ENCODE results near the gene MPLKIP.
"Not testable (repeated sequence)": the region's sequence is repeated elsewhere in the genome, so short reads cannot be mapped to it uniquely, and the experiment has no call there.

Gene MPLKIP

DNA sequence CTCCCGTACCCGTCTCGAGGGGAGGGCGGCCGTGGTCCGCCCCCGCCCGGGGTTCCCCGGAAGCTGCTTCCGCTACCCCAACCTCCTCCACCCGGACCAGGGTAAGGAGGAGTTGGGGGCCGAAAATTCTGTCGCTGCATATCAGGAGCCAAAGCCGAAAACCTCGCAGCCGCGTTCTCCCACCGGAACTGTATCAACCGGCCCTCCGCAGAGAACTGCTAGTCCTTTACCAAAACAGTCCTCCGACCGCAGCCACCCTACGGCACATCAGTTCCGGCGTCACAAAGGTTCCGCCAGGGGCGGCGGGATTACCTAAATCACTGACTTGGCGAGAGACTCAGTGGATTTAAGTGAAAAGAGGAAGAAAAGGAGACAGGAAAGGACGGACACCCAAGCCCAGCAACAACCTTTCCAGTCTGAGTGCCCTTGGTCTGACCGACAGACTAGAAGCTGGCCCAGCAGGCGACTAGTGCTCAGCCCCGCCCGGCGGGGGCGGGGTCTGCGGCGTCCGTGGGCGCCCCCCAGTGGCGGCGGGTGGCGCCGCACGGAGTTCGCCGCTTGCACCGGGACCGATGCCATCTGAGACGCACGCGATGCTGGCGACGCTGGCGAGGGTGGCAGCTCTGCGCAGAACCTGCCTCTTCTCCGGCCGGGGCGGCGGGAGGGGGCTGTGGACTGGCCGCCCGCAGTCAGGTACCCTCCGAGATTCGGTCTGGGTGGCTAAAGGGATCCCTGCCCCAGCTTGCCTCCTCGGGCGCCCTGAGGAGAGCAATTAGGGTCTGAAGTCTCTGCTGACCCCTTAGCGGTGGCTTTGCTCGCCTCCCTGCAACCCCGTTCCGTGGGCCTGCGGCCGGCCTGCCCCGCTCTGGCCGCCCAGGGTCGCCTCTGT lies at the start of gene MPLKIP, which contains the start of gene SUGCT:
Gene MPLKIP, minus strand, starts transcription at position 195 of the 889 bp plus-strand sequence. Its CDS starts 55 bp downstream, at position 140.
Gene SUGCT, plus strand, starts transcription at position 578 of the 889 bp plus-strand sequence.
- Histone ChIP-seq H3K9me3 (ENCODE audit: severe bottlenecking) (no peaks in the 10 kb centered on the region), H3K4me1 (ENCODE audit: insufficient read depth, poor library complexity, severe bottlenecking) (peaks cover 15% of the 10 kb centered on the region), H3K36me3 (ENCODE audit: low read depth) (peaks cover 32% of the 10 kb centered on the region), H3K4me3 (ENCODE audit: severe bottlenecking) (peak within 1 kb of the TSS; percentile 96), H3K27me3 (ENCODE audit: insufficient read depth, poor library complexity, severe bottlenecking) (no peaks in the 10 kb centered on the region), H3K27ac (ENCODE audit: poor library complexity, severe bottlenecking) (peak within 1 kb of the TSS; percentile 78)
- peak; percentile 83 for ATAC-seq (ENCODE audit: low read depth)
- DNase-seq (ENCODE audit: low spot score), result peak; percentile 83
- TF ChIP-seq, protein P1, sequence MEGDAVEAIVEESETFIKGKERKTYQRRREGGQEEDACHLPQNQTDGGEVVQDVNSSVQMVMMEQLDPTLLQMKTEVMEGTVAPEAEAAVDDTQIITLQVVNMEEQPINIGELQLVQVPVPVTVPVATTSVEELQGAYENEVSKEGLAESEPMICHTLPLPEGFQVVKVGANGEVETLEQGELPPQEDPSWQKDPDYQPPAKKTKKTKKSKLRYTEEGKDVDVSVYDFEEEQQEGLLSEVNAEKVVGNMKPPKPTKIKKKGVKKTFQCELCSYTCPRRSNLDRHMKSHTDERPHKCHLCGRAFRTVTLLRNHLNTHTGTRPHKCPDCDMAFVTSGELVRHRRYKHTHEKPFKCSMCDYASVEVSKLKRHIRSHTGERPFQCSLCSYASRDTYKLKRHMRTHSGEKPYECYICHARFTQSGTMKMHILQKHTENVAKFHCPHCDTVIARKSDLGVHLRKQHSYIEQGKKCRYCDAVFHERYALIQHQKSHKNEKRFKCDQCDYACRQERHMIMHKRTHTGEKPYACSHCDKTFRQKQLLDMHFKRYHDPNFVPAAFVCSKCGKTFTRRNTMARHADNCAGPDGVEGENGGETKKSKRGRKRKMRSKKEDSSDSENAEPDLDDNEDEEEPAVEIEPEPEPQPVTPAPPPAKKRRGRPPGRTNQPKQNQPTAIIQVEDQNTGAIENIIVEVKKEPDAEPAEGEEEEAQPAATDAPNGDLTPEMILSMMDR (IDR thresholded peaks at IDR 0.05; ENCODE audit: poor library complexity, severe bottlenecking), result peak; percentile 99

DNA sequence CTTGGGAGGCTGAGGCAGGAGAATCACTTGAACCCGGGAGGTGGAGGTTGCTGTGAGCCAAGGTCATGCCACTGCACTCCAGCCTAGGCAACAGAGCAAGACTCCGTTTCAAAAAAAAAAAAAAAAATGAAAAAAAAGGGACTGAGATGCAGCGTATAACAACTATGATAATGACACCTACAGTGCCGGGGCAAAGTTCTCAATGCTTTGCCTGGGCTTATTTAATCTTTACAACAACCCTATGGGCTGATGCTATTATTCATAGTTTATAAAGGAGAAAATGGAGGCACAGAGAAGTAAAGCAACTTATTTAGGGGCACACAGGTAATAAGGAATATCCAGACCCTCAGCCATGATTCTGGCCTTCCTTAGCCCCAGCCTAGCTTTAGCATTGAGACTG lies 48.0 kb upstream of the MPLKIP start:
- TF ChIP-seq, protein P1 (IDR thresholded peaks at IDR 0.05; ENCODE audit: poor library complexity, severe bottlenecking), result no peak
- H3K9me3 ChIP-seq (ENCODE audit: severe bottlenecking), result no peaks in the 10 kb centered on the region
- H3K36me3 ChIP-seq (ENCODE audit: low read depth), result no peaks in the 10 kb centered on the region
- no peak overlapping the region for H3K4me3 ChIP-seq (ENCODE audit: severe bottlenecking)
- H3K27ac ChIP-seq (ENCODE audit: poor library complexity, severe bottlenecking), result no peak overlapping the region
- no peak for ATAC-seq (ENCODE audit: low read depth)
- DNase-seq (ENCODE audit: low spot score), result no peak
- no peaks in the 10 kb centered on the region for H3K27me3 ChIP-seq (ENCODE audit: insufficient read depth, poor library complexity, severe bottlenecking)
- no peaks in the 10 kb centered on the region for H3K4me1 ChIP-seq (ENCODE audit: insufficient read depth, poor library complexity, severe bottlenecking)

DNA sequence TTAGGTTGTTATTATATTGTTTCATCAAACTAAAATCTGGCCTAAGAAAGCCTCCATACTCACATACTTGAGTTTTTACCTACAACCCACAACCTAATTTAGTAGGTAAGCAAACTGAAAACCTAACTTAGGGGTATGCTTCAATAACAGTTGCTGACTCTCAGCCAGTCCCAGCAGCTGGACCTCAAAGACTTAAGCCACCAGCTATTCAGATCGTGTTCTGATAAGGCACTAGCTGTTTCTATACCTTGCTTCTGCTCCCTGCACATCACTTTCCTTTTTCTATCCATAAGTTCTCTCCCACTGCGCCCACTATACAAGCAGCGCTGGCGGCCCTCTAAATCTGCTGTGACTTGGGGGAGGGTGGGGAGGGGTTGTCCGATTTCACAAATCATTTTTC lies 42.6 kb upstream of the MPLKIP start:
- DNase-seq (ENCODE audit: low spot score) (no peak), ATAC-seq (ENCODE audit: low read depth) (no peak)
- Histone ChIP-seq H3K4me3 (ENCODE audit: severe bottlenecking) (no peak overlapping the region), H3K36me3 (ENCODE audit: low read depth) (no peaks in the 10 kb centered on the region), H3K27me3 (ENCODE audit: insufficient read depth, poor library complexity, severe bottlenecking) (no peaks in the 10 kb centered on the region), H3K9me3 (ENCODE audit: severe bottlenecking) (no peaks in the 10 kb centered on the region), H3K27ac (ENCODE audit: poor library complexity, severe bottlenecking) (no peak overlapping the region), H3K4me1 (ENCODE audit: insufficient read depth, poor library complexity, severe bottlenecking) (peaks cover 3% of the 10 kb centered on the region)
- TF ChIP-seq, protein P1 (IDR thresholded peaks at IDR 0.05; ENCODE audit: poor library complexity, severe bottlenecking), result no peak

DNA sequence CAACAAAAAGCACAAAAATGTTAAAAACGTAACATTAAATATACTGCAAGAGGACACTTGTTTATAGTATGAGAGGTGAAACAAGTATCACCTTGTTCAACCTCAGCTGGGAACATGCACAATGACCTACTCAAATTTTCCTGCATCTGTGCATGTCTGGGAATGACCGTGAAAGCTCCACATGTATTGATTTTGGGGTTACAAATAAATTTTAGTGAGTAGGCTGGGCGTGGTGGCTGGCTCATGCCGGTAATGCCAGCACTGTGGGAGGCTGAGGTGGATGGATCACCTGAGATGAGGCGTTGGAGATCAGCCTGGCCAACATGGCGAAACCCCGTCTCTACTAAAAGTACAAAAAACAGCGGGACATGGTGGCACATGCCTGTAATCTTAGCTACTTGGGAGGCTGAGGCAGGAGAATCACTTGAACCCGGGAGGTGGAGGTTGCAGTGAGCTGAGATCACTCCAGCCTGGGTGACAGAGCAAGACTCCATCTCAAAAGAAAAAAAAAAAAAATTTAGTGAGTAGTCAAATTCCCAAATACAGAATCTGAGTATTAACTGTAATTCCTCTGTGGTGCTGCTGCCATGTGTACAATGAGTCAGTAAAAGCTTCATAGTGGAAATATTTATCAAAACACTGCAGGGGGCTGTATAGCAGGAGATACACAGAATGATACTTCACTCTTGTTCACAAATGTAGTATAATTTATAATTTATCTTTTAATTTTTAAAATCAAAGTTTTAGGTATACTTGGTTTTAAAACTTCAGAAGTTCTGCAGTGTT lies 41.5 kb upstream of the MPLKIP start:
- DNase-seq (ENCODE audit: low spot score) (no peak), ATAC-seq (ENCODE audit: low read depth) (no peak)
- H3K27ac ChIP-seq (ENCODE audit: poor library complexity, severe bottlenecking), result no peak overlapping the region
- no peaks in the 10 kb centered on the region for H3K27me3 ChIP-seq (ENCODE audit: insufficient read depth, poor library complexity, severe bottlenecking)
- TF ChIP-seq, protein P1 (IDR thresholded peaks at IDR 0.05; ENCODE audit: poor library complexity, severe bottlenecking), result no peak
- no peak overlapping the region for H3K4me3 ChIP-seq (ENCODE audit: severe bottlenecking)
- no peaks in the 10 kb centered on the region for H3K9me3 ChIP-seq (ENCODE audit: severe bottlenecking)
- H3K36me3 ChIP-seq (ENCODE audit: low read depth), result no peaks in the 10 kb centered on the region
- peaks cover 3% of the 10 kb centered on the region for H3K4me1 ChIP-seq (ENCODE audit: insufficient read depth, poor library complexity, severe bottlenecking)

DNA sequence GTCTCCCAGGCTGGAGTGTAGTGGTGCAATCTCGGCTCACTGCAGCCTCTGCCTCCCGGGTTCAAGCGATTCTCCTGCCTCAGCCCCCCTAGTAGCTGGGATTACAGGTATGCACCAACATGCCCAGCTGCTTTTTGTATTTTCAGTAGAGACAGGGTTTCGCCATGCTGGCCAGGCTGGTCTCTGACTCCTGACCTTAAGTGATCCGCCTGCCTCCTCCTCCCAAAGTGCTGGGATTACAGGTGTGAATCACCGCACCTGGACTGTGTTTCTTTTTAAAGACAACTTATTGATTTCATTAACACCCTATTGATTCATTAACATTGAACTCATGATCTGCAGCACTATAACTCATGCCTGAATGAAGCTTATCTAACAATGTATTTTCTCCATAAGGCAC lies 40.8 kb upstream of the MPLKIP start:
- not testable (repeated sequence) for H3K27me3 ChIP-seq (ENCODE audit: insufficient read depth, poor library complexity, severe bottlenecking); ATAC-seq (ENCODE audit: low read depth); H3K9me3 ChIP-seq (ENCODE audit: severe bottlenecking); DNase-seq (ENCODE audit: low spot score); H3K36me3 ChIP-seq (ENCODE audit: low read depth); H3K4me1 ChIP-seq (ENCODE audit: insufficient read depth, poor library complexity, severe bottlenecking); H3K4me3 ChIP-seq (ENCODE audit: severe bottlenecking); H3K27ac ChIP-seq (ENCODE audit: poor library complexity, severe bottlenecking)

DNA sequence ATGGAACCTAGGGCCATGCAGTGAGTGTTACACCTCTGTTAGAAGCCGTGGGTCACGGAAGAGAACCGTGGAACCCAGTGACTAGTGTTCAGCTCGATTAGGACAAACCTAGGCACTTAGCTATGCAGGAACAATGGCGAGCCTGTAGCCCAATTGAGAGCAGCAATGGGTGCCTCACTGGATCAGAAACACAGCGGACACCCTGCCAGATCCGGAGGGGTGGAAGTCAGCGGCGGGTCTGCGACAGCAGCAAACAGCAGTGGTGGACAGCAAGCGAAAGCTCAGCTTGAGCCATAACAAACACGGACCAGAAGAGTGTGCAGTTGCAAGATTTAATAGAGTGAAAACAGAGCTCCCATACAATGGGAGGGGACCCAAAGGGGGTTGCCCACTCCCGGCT lies 38.7 kb upstream of the MPLKIP start:
- DNase-seq (ENCODE audit: low spot score); H3K4me3 ChIP-seq (ENCODE audit: severe bottlenecking); H3K9me3 ChIP-seq (ENCODE audit: severe bottlenecking); H3K27ac ChIP-seq (ENCODE audit: poor library complexity, severe bottlenecking); H3K4me1 ChIP-seq (ENCODE audit: insufficient read depth, poor library complexity, severe bottlenecking); H3K27me3 ChIP-seq (ENCODE audit: insufficient read depth, poor library complexity, severe bottlenecking); ATAC-seq (ENCODE audit: low read depth); H3K36me3 ChIP-seq (ENCODE audit: low read depth): not testable (repeated sequence)

DNA sequence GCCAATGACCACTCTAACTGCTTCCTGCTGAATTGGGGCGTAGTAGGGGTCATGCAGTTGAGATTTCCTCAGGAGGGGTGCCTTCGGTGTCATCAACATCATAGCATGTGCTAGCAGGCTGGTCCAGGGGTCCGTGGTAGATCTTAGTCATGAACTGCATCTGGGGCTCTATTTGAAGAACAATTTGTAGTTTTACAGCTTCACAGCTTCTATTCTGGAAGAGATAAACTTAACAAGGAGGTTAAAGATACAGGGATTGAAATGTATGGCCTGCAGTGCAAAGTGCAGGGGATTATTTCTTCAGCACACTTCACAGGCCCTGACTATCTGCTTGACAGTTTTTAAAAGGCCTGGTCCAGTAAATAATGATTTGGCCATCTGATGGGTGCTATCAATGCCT lies 33.8 kb upstream of the MPLKIP start:
- DNase-seq (ENCODE audit: low spot score); H3K27ac ChIP-seq (ENCODE audit: poor library complexity, severe bottlenecking); ATAC-seq (ENCODE audit: low read depth): not testable (repeated sequence)

More for the DNA sequence above, 33.8 kb upstream of the MPLKIP start:
- not testable (repeated sequence) for H3K4me3 ChIP-seq (ENCODE audit: severe bottlenecking); H3K9me3 ChIP-seq (ENCODE audit: severe bottlenecking); H3K36me3 ChIP-seq (ENCODE audit: low read depth); H3K27me3 ChIP-seq (ENCODE audit: insufficient read depth, poor library complexity, severe bottlenecking); H3K4me1 ChIP-seq (ENCODE audit: insufficient read depth, poor library complexity, severe bottlenecking)
